Cerebellar nuclear complex (tissue), 1 donor: ENCODE measurements around the gene CCDC13.

Source experiments
- DNase-seq, 2 experiments: peaks; one replicate each; lab custom pipeline; 2025; lab: John Stamatoyannopoulos, UW

CCDC13 gene

DNA sequence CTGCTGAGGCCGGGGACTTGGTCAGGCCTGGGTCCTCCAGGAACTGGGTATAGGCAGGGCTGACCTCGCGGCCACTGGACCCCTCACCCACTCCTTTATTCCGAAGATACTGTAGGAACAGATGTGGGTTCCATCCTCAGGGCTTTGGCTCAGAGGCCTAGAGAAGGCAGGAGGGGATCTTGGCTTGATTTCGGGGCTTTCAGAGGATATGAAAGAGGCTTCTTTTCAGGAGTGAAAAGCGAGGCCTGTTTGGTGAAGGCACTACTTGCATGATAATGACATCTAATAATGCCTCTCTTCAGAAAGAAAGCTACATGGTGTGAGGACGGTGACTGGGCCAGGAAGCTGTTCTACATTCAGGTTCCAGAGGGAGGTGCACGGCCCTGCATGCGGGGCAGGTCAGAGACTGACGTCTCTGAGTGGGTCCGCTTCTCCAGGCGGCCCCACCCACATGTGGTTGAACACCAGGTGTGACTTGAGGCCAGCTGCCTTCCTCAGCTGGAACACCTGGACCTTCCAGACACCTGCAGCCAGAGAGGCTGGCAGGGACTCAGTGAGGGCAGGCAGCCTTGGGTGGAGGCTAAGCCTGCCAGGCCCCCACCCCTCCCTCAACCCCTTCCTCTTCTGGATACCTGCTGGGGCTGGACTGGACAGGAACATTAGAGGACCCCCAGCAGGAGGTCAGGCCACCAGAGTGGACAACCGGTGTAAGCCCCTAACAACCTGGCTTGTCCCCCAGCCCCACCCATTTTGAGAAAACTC lies 39.4 kb downstream of the CCDC13 start:
- DNase-seq, result no peak

DNA sequence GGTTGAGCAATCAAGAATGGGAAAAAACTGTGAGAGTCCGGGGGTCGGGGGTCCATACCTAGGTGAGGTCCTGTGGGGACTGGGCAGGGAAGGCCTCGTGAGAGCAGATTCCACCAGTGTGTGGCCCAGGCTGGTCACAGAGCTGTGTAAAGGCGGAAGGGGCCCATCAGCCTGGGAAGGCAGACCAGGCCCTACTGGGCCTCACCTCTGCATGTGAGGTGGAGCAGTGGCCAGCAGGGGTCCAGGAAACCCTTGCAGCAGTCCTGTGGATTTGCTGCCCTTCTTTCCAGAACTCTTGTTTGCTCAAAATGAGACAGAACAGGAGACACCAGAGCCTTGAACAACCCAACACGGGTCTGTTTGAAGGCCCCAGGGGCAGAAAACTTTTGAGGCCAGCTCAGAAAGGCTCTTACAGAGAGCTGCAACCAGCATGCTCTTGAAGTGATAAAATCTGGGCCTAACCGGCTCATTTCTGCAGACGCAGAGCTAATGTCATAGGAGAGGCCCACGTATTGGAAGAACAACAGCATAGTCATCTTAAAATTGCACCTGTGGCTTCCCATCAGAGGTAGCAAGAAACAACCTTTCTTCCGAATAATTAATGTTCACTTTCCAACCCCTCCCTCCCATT lies 40.1 kb downstream of the CCDC13 start:
- DNase-seq, result no peak

DNA sequence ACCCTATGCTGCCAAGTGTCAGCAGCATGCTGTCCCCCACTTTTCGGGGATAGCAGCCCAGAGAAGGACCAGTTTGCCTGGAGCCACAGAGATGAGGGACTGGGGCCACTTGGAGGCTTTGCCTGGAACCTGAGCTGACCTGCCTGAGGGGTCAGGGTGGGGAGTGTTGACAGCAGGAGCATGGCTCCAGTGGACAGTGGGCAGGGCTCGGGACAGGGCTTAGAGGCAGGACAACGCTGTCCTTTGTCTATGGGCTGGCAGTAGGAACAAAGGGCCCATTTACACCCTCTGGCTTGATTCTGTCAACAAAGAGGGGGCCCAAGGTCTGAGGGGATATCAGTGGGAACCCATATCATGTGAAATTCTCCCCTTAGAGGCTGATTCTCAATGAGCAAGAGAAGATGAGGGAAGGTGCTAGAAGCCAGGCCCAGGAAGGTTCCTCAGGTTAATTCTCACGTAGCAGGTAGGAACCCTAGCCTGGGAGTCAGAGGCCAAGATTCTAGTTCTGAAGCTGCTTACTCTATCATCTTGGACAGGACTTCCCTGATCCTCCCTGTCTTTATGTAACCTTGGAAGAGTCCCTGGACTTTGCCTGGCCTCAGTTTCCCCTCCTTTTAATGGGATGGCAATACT lies 40.7 kb downstream of the CCDC13 start:
- DNase-seq, result no peak

GRCh38 chr3:42731476-42732195 lies 41.4 kb downstream of the CCDC13 start:
- no peak for DNase-seq

DNA sequence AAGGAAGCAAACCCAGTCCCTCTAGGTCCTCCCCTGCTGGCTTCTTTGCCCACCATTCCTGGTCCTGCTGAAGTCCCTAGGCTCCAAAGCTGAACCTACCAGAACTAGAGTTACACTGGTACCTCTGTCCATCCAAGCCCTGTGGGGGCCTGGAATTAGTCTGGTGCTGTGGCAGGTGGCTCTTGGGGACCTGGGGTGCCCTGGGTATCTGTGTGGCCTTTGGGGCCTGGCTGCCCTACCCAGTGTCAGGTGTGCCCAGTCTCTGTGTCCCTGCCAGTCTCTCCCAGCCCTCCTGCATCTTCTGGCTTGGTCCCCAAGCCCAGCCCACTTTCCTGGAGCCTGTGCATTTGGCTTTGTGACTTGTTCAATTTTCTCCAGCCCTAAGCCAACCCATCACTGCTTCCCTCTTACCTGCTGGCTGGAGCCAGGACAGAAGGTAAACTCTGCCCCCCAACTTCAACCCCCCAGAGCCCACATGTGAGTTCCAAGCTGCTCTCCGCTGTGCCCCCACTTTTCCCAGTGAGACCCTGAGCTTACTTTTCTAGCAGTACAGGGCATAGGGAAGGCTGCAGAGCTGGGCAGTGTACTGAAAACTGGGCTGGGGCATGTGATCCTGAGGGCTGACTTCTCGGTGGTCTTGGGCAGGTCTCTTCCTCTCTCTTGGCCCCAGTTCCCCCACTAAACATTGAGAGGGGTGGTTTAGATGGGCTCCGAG lies 42.2 kb downstream of the CCDC13 start:
- DNase-seq, result no peak

DNA sequence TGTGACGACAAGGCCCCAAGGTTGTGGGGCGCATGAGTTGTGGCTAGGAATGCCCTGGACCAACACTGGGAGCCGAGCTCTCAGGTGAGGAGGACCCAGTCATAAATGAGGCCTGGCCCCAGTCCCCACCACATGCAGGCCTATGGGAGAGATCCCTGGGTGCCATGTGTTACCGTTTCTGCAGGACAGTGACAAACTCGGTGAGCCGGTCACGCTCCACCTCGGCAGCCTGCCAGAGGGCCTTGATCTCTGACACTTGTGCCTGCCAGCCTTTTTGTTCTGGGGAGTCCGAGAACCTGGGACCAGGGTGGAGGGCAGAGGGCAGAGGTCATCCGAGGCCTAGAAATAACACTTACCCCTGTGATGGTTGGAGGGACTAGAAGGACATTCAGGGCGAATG lies 42.8 kb downstream of the CCDC13 start:
- DNase-seq, result no peak

GRCh38 chr3:42729404-42730145 lies 43.5 kb downstream of the CCDC13 start:
- no peak for DNase-seq

- no peak for DNase-seq
Observed at GRCh38 chr3:42728668-42729364, 44.2 kb downstream of the CCDC13 start.

DNA sequence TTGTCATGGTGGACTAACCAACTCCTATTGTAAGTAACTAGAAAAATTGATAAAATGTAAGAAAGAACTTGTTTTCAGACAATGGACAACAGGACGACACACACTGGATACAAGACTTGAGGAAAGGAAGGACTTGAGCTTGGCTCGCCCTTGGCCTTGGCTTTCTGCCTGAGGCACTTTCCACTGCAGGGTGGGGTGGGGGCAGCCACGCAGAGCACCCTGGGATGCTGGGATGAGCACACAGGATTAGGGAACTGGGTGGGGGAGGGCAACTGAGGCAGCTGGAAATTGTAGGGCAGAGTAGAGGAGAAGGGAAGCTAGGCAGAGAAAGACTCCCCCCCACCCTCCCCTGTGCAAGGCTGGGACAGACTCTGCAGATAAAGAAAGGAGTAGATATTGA lies 45.0 kb downstream of the CCDC13 start:
- no peak for DNase-seq

GRCh38 chr3:42725454-42725853 lies 47.6 kb downstream of the CCDC13 start:
- DNase-seq, result no peak

DNA sequence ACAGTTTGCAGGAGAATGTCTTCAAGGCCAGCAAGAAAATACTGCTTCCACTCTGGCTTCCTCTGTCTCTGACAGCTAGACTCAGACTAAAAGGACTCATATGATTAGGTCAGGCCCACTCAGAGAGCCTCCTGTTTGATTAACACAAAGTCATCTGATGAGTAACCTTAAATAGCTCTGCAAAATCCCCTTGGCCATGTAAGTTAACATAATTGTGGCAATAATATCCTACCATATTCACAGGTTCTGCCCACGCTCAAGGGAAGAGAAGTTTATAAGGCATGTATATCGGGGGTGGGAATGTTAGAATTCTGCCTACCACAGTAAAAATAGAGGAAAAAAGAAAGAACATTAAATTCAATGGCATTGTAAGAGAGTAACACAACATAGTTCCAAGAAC lies 49.8 kb downstream of the CCDC13 start:
- no peak for DNase-seq
